Peyer's patch (tissue), 4 donors: Measurements from ENCODE around the gene GSTP1.

Experiments used
- POLR2A ChIP-seq, 2 donors: fragments of 450-650 bp; IDR thresholded peaks; one replicate each; pipeline ENCODE4 v1.5.1; 2017; ENCODE audit warnings: antibody characterized with exemption in 2 of 2, mild to moderate bottlenecking in 2 of 2, moderate library complexity in 2 of 2
- TF ChIP-seq, protein P1 (sequence below), 6 experiments: fragments of 450-650 bp in 4 of 6; fragments of 200-600 bp in 2 of 6; sonication (generic) in 1 of 6; IDR thresholded peaks; one replicate each; pipeline ENCODE4 v1.5.1; 2017 to 2019; ENCODE audit warnings: antibody characterized with exemption in 6 of 6, mild to moderate bottlenecking in 3 of 6, moderate library complexity in 1 of 6

DNA sequence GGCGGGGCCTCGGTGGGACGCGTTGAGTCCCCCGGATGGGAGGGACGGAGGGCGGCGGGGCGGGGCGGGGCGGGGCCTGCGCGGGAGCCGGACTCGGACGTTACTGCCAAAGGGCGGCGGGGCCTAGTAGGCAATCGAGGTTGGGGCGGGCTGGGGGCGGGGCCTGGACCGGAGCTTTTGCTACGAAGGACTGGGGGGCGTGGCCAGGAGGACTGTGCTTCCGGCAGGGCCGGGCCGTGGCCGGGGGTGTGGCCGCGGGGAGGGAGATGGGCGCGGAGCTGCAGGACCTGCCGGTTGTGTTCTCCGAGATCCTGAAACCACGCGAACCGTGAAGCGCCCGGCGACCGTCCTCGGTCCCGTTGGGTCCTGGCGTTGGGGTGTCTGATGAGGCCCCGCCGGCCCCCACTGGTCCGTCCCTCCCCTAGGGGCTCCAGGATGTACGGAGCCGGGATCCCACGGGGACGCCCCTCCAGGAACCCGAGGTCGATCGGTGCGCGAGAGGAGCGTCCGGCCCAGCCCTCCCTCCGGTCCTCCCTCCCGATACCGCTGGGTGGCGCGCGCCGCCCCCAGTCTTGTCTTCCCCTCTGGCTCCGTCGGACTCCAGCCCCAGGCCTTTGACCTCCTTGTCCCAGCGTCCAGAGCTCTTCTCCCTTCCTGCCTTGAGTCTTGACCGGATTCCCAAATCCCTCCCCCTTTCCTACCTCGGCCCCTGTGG lies 46.8 kb downstream of the GSTP1 start:
- TF ChIP-seq, protein P1, sequence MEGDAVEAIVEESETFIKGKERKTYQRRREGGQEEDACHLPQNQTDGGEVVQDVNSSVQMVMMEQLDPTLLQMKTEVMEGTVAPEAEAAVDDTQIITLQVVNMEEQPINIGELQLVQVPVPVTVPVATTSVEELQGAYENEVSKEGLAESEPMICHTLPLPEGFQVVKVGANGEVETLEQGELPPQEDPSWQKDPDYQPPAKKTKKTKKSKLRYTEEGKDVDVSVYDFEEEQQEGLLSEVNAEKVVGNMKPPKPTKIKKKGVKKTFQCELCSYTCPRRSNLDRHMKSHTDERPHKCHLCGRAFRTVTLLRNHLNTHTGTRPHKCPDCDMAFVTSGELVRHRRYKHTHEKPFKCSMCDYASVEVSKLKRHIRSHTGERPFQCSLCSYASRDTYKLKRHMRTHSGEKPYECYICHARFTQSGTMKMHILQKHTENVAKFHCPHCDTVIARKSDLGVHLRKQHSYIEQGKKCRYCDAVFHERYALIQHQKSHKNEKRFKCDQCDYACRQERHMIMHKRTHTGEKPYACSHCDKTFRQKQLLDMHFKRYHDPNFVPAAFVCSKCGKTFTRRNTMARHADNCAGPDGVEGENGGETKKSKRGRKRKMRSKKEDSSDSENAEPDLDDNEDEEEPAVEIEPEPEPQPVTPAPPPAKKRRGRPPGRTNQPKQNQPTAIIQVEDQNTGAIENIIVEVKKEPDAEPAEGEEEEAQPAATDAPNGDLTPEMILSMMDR (IDR thresholded peaks at IDR 0.05): peak; percentile 31 to 91 (median 78)
- peak; percentile 93 to 97 for TF ChIP-seq POLR2A (IDR thresholded peaks at IDR 0.05)
